ENCODE measurements around the gene TRIM16. TPM values are rescaled to one million over a fixed set of nuclear protein-coding genes. Genes with fewer than 3 reads are reported as not detected.
"Not testable (repeated sequence)": the region's sequence is repeated elsewhere in the genome, so short reads cannot be mapped to it uniquely, and the experiment has no call there.

TRIM16 gene
- total and polyA plus RNA-seq, 2 of the 4 experiments (the other 2 are of a cell fraction) = 22.3 to 52.5 TPM

GRCh38 chr17:15654401-15654800, 29.7 kb downstream of the TRIM16 start:
- H4K8ac ChIP-seq (ENCODE audit: low read depth in 2 of 2, low read length in 2 of 2); H3K4ac ChIP-seq (ENCODE audit: low read depth, low read length); H2BK20ac ChIP-seq (ENCODE audit: low read depth, low read length); ATAC-seq (ENCODE audit: low read depth); POLR2A ChIA-PET (ENCODE audit: unreplicated experiment); DNase-seq; BruUV-seq (replicated peaks); H3K4me1 ChIP-seq (ENCODE audit: control insufficient read depth, insufficient read depth, low read length); H2AK9ac ChIP-seq (replicated peaks; ENCODE audit: low read depth, low read length, poor library complexity); H3K27ac ChIP-seq (ENCODE audit: insufficient read depth, low read length); H3K27me3 ChIP-seq (ENCODE audit: control insufficient read depth, insufficient read depth, low read length); H2BK15ac ChIP-seq (ENCODE audit: low read depth, low read length); H4K91ac ChIP-seq (ENCODE audit: insufficient read depth, low read depth, low read length); H3K14ac ChIP-seq (replicated peaks; ENCODE audit: low read depth, low read length); CTCF ChIA-PET; H3K9me3 ChIP-seq (ENCODE audit: control insufficient read depth, insufficient read depth, low read length); H2BK5ac ChIP-seq (ENCODE audit: low read depth, low read length, poor library complexity, severe bottlenecking); H3K4me3 ChIP-seq (ENCODE audit: insufficient read depth, low read depth, low read length); H3K36me3 ChIP-seq (ENCODE audit: control insufficient read depth, insufficient read depth, low read length); H4K20me1 ChIP-seq (ENCODE audit: insufficient read depth, low read length); H3K56ac ChIP-seq (ENCODE audit: extremely low read depth, insufficient read depth, low read length); H2AK5ac ChIP-seq (ENCODE audit: low read depth, low read length); H2AFZ ChIP-seq (replicated peaks; ENCODE audit: low read length, poor library complexity); H3K9me1 ChIP-seq (ENCODE audit: insufficient read depth, low read length); H2BK120ac ChIP-seq (ENCODE audit: low read depth, low read length); H3K9ac ChIP-seq (ENCODE audit: low read depth, low read length); H4K5ac ChIP-seq (ENCODE audit: low read depth, low read length); dilution Hi-C loops (cut with HindIII; ENCODE audit: low sequenced_read_pairs, unreplicated experiment): not testable (repeated sequence)
- H3K79me1 ChIP-seq (ENCODE audit: low read depth in 1 of 2, low read length in 2 of 2) = peaks cover 3 to 19% of the 10 kb centered on the region in 2 experiments
- intact Hi-C loops (cut with micrococcal nuclease) = loop anchor here (5.0 kb wide), 1 partner anchor 397 kb away; no protein-coding TSS in a partner anchor
- peak overlapping the region; percentile 37; the same call in 1 of the 2 replicates for H3K4me2 ChIP-seq (ENCODE audit: low read depth, low read length)
- H3K18ac ChIP-seq (ENCODE audit: low read depth, low read length) = 0 out of 2 replicates have a peak overlapping the region, but pooled peaks have one; percentile 17
- in situ Hi-C loops (cut with MboI; ENCODE audit: low sequenced_read_pairs) = loop anchor here (25.0 kb wide), 1 partner anchor 392 kb away; the partner anchor contains the start of gene PMP22
- no CpG with 5 or more reads among the region's 3 CpGs for WGBS, 2 experiments (ENCODE audit: extremely low coverage in 2 of 2, insufficient read length in 1 of 2)
- peak overlapping the region; percentile 52; the same call in 1 of the 2 replicates for H3K23ac ChIP-seq (ENCODE audit: low read depth, low read length)

Measured in IMR-90 (cell line).